Measurements from ENCODE around the gene DPEP1. TPM values are rescaled to one million over a fixed set of nuclear protein-coding genes. Genes with fewer than 3 reads are reported as not detected.

Gene DPEP1
- total RNA-seq, 1 experiment from 2014 or later: 1.1 TPM

DNA sequence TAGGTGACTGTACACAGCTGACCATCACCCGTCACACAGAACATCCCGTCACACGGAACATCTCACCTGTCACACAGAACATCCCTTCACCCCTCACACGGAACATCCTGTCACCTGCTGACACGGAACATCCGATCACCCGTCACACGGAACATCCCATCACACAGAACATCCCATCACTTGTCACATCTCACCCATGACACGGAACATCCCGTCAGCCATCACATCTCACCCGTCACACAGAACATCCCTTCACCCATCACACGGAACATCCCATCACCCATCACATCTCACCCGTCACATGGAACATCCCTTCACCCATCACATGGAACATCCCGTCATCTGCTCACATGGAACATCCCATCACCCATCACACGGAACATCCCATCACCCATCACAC is 34.1 kb upstream of the DPEP1 start:
- Histone ChIP-seq H3K9ac (ENCODE audit: extremely low read depth, insufficient read length, low read length) (no peak overlapping the region), H3T11ph (ENCODE audit: low read length) (no peak overlapping the region), H2BK12ac (ENCODE audit: insufficient read length, low read depth, low read length) (no peak overlapping the region), H4K8ac (replicated peaks; ENCODE audit: insufficient read length, low read depth, low read length) (no peak overlapping the region), H4K20me1 (ENCODE audit: control insufficient read depth, insufficient read depth, insufficient read length) (no peaks in the 10 kb centered on the region), H4K91ac (ENCODE audit: insufficient read length, low read depth, low read length) (no peak overlapping the region), H3K14ac (ENCODE audit: insufficient read depth, low read length) (no peak overlapping the region), H3K23me2 (ENCODE audit: insufficient read length, low read depth, low read length, poor library complexity, severe bottlenecking) (peaks cover 11% of the 10 kb centered on the region), H3K27ac (ENCODE audit: insufficient read length, low read depth, low read length) (no peak overlapping the region), H3K18ac (ENCODE audit: insufficient read length, low read depth, low read length) (no peak overlapping the region), H3K56ac (ENCODE audit: insufficient read length, low read depth, low read length) (no peak overlapping the region), H3K79me1 (ENCODE audit: insufficient read depth, low read depth, low read length, poor library complexity, severe bottlenecking) (no peaks in the 10 kb centered on the region), H2BK120ac (ENCODE audit: low read depth, low read length, poor library complexity, severe bottlenecking) (no peak overlapping the region), H3K23ac (ENCODE audit: insufficient read length, low read depth, low read length) (no peak overlapping the region), H2AFZ (ENCODE audit: low read length) (no peak overlapping the region), H3K4me2 (ENCODE audit: insufficient read depth, insufficient read length, low read length) (no peak overlapping the region), H4K5ac (ENCODE audit: insufficient read length, low read depth, low read length) (no peak overlapping the region), H2BK15ac (ENCODE audit: low read depth, low read length) (no peak overlapping the region), H2BK20ac (ENCODE audit: low read depth, low read length, poor library complexity, severe bottlenecking) (no peak overlapping the region), H3K27me3 (ENCODE audit: insufficient read depth, low read length) (peaks cover 3% of the 10 kb centered on the region; the same call in 1 of the 2 replicates), H3K9me3 (ENCODE audit: control insufficient read depth, low read depth, low read length) (no peaks in the 10 kb centered on the region), H3K4ac (ENCODE audit: low read depth, low read length) (no peak overlapping the region), H2AK5ac (ENCODE audit: insufficient read length, low read length) (no peak overlapping the region), H3K79me2 (ENCODE audit: insufficient read depth, low read length) (no peaks in the 10 kb centered on the region), H2BK5ac (ENCODE audit: insufficient read length, low read length) (no peak overlapping the region), H3K4me1 (ENCODE audit: insufficient read depth, low read length) (no peaks in the 10 kb centered on the region)
- no peak overlapping the region for H3K27ac Mint-ChIP-seq
- DNase-seq: no peak
- H3K4me1 Mint-ChIP-seq: no peaks in the 10 kb centered on the region
- H3K9me3 Mint-ChIP-seq: no peaks in the 10 kb centered on the region
- WGBS (ENCODE audit: extremely low coverage, insufficient read length, low lambda C conversion rate): no CpG with 5 or more reads among the region's 15 CpGs
- TF ChIP-seq, protein P1, sequence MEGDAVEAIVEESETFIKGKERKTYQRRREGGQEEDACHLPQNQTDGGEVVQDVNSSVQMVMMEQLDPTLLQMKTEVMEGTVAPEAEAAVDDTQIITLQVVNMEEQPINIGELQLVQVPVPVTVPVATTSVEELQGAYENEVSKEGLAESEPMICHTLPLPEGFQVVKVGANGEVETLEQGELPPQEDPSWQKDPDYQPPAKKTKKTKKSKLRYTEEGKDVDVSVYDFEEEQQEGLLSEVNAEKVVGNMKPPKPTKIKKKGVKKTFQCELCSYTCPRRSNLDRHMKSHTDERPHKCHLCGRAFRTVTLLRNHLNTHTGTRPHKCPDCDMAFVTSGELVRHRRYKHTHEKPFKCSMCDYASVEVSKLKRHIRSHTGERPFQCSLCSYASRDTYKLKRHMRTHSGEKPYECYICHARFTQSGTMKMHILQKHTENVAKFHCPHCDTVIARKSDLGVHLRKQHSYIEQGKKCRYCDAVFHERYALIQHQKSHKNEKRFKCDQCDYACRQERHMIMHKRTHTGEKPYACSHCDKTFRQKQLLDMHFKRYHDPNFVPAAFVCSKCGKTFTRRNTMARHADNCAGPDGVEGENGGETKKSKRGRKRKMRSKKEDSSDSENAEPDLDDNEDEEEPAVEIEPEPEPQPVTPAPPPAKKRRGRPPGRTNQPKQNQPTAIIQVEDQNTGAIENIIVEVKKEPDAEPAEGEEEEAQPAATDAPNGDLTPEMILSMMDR (conservative IDR thresholded peaks at IDR 0.05): no peak
- H3K27me3 Mint-ChIP-seq (ENCODE audit: low read depth): peaks cover 40% of the 10 kb centered on the region
- H3K4me3 Mint-ChIP-seq: no peak overlapping the region
- peaks cover 0 to 6% (median 4%) of the 10 kb centered on the region in 3 experiments; a peak in 5 of 7 replicates for H3K36me3 Mint-ChIP-seq (ENCODE audit: insufficient read depth in 1 of 3, low read depth in 3 of 3)

All from H9 (cell line).